Endothelial cell of umbilical vein (primary cell): ENCODE results near the gene LHFPL2. TPM values are rescaled to one million over a fixed set of nuclear protein-coding genes. Genes with fewer than 3 reads are reported as not detected.

Experiments
- BruUV-seq: library from RNA; stranded (reverse); fragments of 400-500 nt; replicated peaks from 2 replicates; lab custom pipeline; 2021; lab: Mats Ljungman, UMichigan
- CTCF ChIA-PET: fragments of 300-600, 350-600 bp; sonication (Branson Sonifier 250); formaldehyde crosslinking; loops from one replicate; lab custom pipeline; 2021; ENCODE audit warnings: antibody characterized with exemption, inconsistent platforms; lab: Charles Lee
- POLR2A ChIA-PET: fragments of 300-600, 350-600 bp; sonication (Branson Sonifier 250); formaldehyde crosslinking; loops from one replicate; lab custom pipeline; 2021; ENCODE audit warnings: antibody characterized with exemption, inconsistent platforms; lab: Charles Lee
- DNase-seq: peaks from one replicate; pipeline ENCODE4 v3.0.0-alpha.2; 2011; ENCODE audit warnings: low read depth, low spot score
- FAIRE-seq: peaks from 2 replicates; lab custom pipeline; 2011; peaks lifted over from hg19 to GRCh38; lab: Jason Lieb, UNC
- H2AFZ ChIP-seq: 2 replicates; pipeline ENCODE4 v1.6.0; 2012; ENCODE audit warnings: low read depth, low read length, control low read depth, inconsistent platforms
- H3K27ac ChIP-seq: 2 replicates; pipeline ENCODE4 v1.5.1; 2011; ENCODE audit warnings: low read depth, mild to moderate bottlenecking, control low read depth, low read length, moderate library complexity; ENCODE audit not compliant: insufficient read depth
- H3K27me3 ChIP-seq, 2 experiments: 2 replicates each; pipeline versions ENCODE4 v1.6.0 to v1.6.1; 2011; ENCODE audit warnings: low read length in 2 of 2, mixed read lengths in 1 of 2; ENCODE audit not compliant: control insufficient read depth in 2 of 2, insufficient read depth in 2 of 2
- H3K36me3 ChIP-seq, 2 experiments: 2 replicates in 1 of 2; 3 replicates in 1 of 2; pipeline ENCODE4 v1.5.1; 2011; ENCODE audit warnings: low read length in 2 of 2, mild to moderate bottlenecking in 1 of 2, moderate library complexity in 1 of 2; ENCODE audit not compliant: control insufficient read depth in 2 of 2, insufficient read depth in 2 of 2; ENCODE audit errors: extremely low read depth in 1 of 2
- H3K4me1 ChIP-seq: 3 replicates; pipeline ENCODE4 v1.5.1; 2011; ENCODE audit warnings: mild to moderate bottlenecking, low read length; ENCODE audit not compliant: control insufficient read depth, insufficient read depth; ENCODE audit errors: extremely low read depth
- H3K4me2 ChIP-seq: 2 replicates; pipeline ENCODE4 v1.6.1; 2011; ENCODE audit warnings: low read length, control low read depth, mixed read lengths; ENCODE audit not compliant: insufficient read depth
- H3K4me3 ChIP-seq, 3 experiments: fragments of 200-600 bp in 1 of 3; sonication (generic), shearing (Covaris generic) in 1 of 3; replicated peaks in 1 of 3; 2 replicates each; pipeline ENCODE4 v1.5.1; 2011 to 2016; ENCODE audit warnings: control low read depth in 3 of 3, low read length in 3 of 3, mild to moderate bottlenecking in 2 of 3, inconsistent platforms in 1 of 3, low read depth in 1 of 3, moderate library complexity in 1 of 3; ENCODE audit not compliant: insufficient read depth in 1 of 3
- H3K79me2 ChIP-seq: 2 replicates; pipeline ENCODE4 v1.6.0; 2012; ENCODE audit warnings: low read length, inconsistent platforms; ENCODE audit not compliant: control insufficient read depth, insufficient read depth
- H3K9ac ChIP-seq: replicated peaks from 2 replicates; pipeline ENCODE3; 2011; ENCODE audit warnings: low read length, control low read depth; ENCODE audit not compliant: insufficient read depth; ENCODE audit errors: extremely low read depth
- H3K9me1 ChIP-seq: replicated peaks from 3 replicates; pipeline ENCODE4 v1.6.0; 2011; ENCODE audit warnings: mild to moderate bottlenecking, low read length; ENCODE audit not compliant: control insufficient read depth, insufficient read depth; ENCODE audit errors: extremely low read depth
- H3K9me3 ChIP-seq: replicated peaks from 2 replicates; pipeline ENCODE4 v1.5.1; 2012; ENCODE audit warnings: low read length, inconsistent platforms; ENCODE audit not compliant: control insufficient read depth, insufficient read depth
- H4K20me1 ChIP-seq: replicated peaks from 2 replicates; pipeline ENCODE3; 2011; ENCODE audit warnings: mild to moderate bottlenecking, low read length; ENCODE audit not compliant: control insufficient read depth, insufficient read depth; ENCODE audit errors: extremely low read depth
- CTCF ChIP-seq, 2 donors: IDR thresholded peaks; 1 replicate in 1 of 2; 2 replicates in 1 of 2; pipeline ENCODE4 v1.5.1; 2011; ENCODE audit warnings: low read length in 2 of 2, mild to moderate bottlenecking in 2 of 2, moderate library complexity in 2 of 2, control low read depth in 1 of 2, inconsistent platforms in 1 of 2, low read depth in 1 of 2; ENCODE audit not compliant: insufficient read depth in 1 of 2; ENCODE audit errors: extremely low read depth in 1 of 2
- EZH2 ChIP-seq: IDR thresholded peaks from 2 replicates; pipeline ENCODE4 v1.6.1; 2012; ENCODE audit warnings: borderline replicate concordance, low read depth, mild to moderate bottlenecking, moderate library complexity, low read length, inconsistent platforms; ENCODE audit not compliant: severe bottlenecking
- FOS ChIP-seq: IDR thresholded peaks from 2 replicates; pipeline ENCODE4 v1.6.1; 2011; ENCODE audit warnings: mild to moderate bottlenecking, low read length, moderate library complexity, borderline replicate concordance; ENCODE audit not compliant: insufficient read depth
- GATA2 ChIP-seq: IDR thresholded peaks from 2 replicates; pipeline ENCODE4 v1.7.0; 2011; ENCODE audit warnings: low read depth, mild to moderate bottlenecking, moderate library complexity, mixed read lengths, low read length; ENCODE audit not compliant: insufficient read length, insufficient read depth
- JUN ChIP-seq: IDR thresholded peaks from 2 replicates; pipeline ENCODE4 v1.6.1; 2011; ENCODE audit warnings: borderline replicate concordance, low read depth; ENCODE audit not compliant: insufficient read length, insufficient read depth
- MAX ChIP-seq: IDR thresholded peaks from 2 replicates; pipeline ENCODE4 v1.6.1; 2011; ENCODE audit not compliant: insufficient read depth, insufficient read length
- MYC ChIP-seq: IDR thresholded peaks from one replicate; pipeline ENCODE4 v1.6.1; 2011; ENCODE audit warnings: mild to moderate bottlenecking, low read depth, low read length
- POLR2A ChIP-seq: IDR thresholded peaks from 2 replicates; pipeline ENCODE4 v1.6.1; 2012; ENCODE audit warnings: low read depth, mild to moderate bottlenecking, control low read depth, low read length
- POLR2AphosphoS5 ChIP-seq: IDR thresholded peaks from 2 replicates; pipeline ENCODE4 v1.6.1; 2012; ENCODE audit warnings: low read depth, mild to moderate bottlenecking, control low read depth, low read length, moderate library complexity; ENCODE audit not compliant: insufficient read depth
- dilution Hi-C: fragments of 300-500 bp; cut with MboI; formaldehyde crosslinking; loops from one replicate; pipeline ENCODE4 v1.15.0; 2019; ENCODE audit warnings: low sequenced_read_pairs; ENCODE audit not compliant: extremely low pct_ligation_motif_present
- intact Hi-C: fragments of 100-400 bp; cut with micrococcal nuclease; formaldehyde crosslinking; loops from one replicate; pipeline ENCODE4 v1.10.0; 2022
- polyA plus RNA-seq, 4 experiments: library from polyadenylated mRNA; depleted of rRNA in 3 of 4; stranded (reverse) in 3 of 4; unstranded in 1 of 4; fragments of >200 nt; gene quantifications; 2 replicates each; pipeline versions ENCODE4 v1.2.1 to v1.2.3, GENCODE V29; 2011 to 2012; ENCODE audit warnings: missing spikeins in 1 of 4
- total RNA-seq: library from RNA; stranded (reverse); gene quantifications from 2 replicates; pipeline ENCODE4 v1.2.3, GENCODE V29; 2021

Gene LHFPL2
- total and polyA plus RNA-seq, 2 donors (not counting 3 experiments of a cell fraction or from before 2014, with no cell fraction given), result 9.6 to 36.3 TPM

GRCh38 chr5:78634634-78635033 lies 13.9 kb downstream of the LHFPL2 start:
- H2AFZ ChIP-seq, result no peak overlapping the region
- TF ChIP-seq CTCF (IDR thresholded peaks at IDR 0.05; ENCODE audit: extremely low read depth in 1 of 2, insufficient read depth in 1 of 2, low read depth in 1 of 2, low read length in 2 of 2), result peak in 1 of 2 donors; percentile 8
- no peak for TF ChIP-seq POLR2A
- BruUV-seq, result no TSS peak
- H3K36me3 ChIP-seq, result peaks cover 3 to 22% of the 10 kb centered on the region in 2 experiments
- no peak overlapping the region for H3K27ac ChIP-seq
- no peaks in the 10 kb centered on the region for H3K27me3 ChIP-seq
- H3K4me1 ChIP-seq, result peaks cover 22% of the 10 kb centered on the region
- peak; percentile 27 for DNase-seq
- CTCF ChIA-PET, result interaction anchor here (0.7 to 2.3 kb wide), 2 partner anchors 124 to 167 kb away, joined by 3 to 8 read pairs; no protein-coding TSS in a partner anchor
- FAIRE-seq, result no peak
- H3K9me1 ChIP-seq, result no peaks in the 10 kb centered on the region
- intact Hi-C loops, result no loop called here
- H3K4me3 ChIP-seq, result no peak overlapping the region
- POLR2A ChIA-PET, result no interaction called here
- dilution Hi-C loops, result no loop called here
- no peak overlapping the region for H3K4me2 ChIP-seq
- peaks cover 46% of the 10 kb centered on the region for H3K79me2 ChIP-seq
- no peaks in the 10 kb centered on the region for H3K9me3 ChIP-seq
- no peak overlapping the region for H3K9ac ChIP-seq
- no peaks in the 10 kb centered on the region for H4K20me1 ChIP-seq

- H3K9ac ChIP-seq, result no peak overlapping the region
- peaks cover 3 to 22% of the 10 kb centered on the region in 2 experiments for H3K36me3 ChIP-seq
- no TSS peak for BruUV-seq
- H3K27ac ChIP-seq, result no peak overlapping the region
- H3K4me2 ChIP-seq, result no peak overlapping the region
- H3K27me3 ChIP-seq, result no peaks in the 10 kb centered on the region
- H3K4me1 ChIP-seq, result peaks cover 18% of the 10 kb centered on the region
- H2AFZ ChIP-seq, result no peak overlapping the region
- TF ChIP-seq EZH2 (no peak), POLR2AphosphoS5 (no peak), FOS (no peak), POLR2A (no peak), GATA2 (no peak), JUN (no peak), MYC (no peak), CTCF (IDR thresholded peaks at IDR 0.05; ENCODE audit: extremely low read depth in 1 of 2, insufficient read depth in 1 of 2, low read depth in 1 of 2, low read length in 2 of 2) (no peak), MAX (no peak)
- DNase-seq (no peak), FAIRE-seq (no peak)
- no peaks in the 10 kb centered on the region for H3K9me3 ChIP-seq
- ChIA-PET CTCF (interaction anchor here (0.7 to 2.3 kb wide), 3 partner anchors 124 to 525 kb away, joined by 3 to 8 read pairs (median 3); no protein-coding TSS in a partner anchor), POLR2A (no interaction called here)
- H3K79me2 ChIP-seq, result peaks cover 43% of the 10 kb centered on the region
- dilution Hi-C loops, result no loop called here
- no peaks in the 10 kb centered on the region for H4K20me1 ChIP-seq
- no peak overlapping the region for H3K4me3 ChIP-seq
- H3K9me1 ChIP-seq, result no peaks in the 10 kb centered on the region
- intact Hi-C loops, result no loop called here
Observed at GRCh38 chr5:78634229-78634628, 14.3 kb downstream of the LHFPL2 start.
